ENCODE data around the gene SYT14.

GRCh38 chr1:209901211-209901610 lies 36.8 kb upstream of the SYT14 start:
- TF ChIP-seq CTCF (IDR thresholded peaks at IDR 0.05) (no peak), EZH2 (IDR thresholded peaks at IDR 0.05) (no peak)

Data from neural progenitor cell (in vitro differentiated cells).